Measurements from ENCODE around the gene GPR183. TPM values are rescaled to one million over a fixed set of nuclear protein-coding genes. Genes with fewer than 3 reads are reported as not detected.

The GPR183 gene
- total RNA-seq, 1 donor from 2014 or later: not detected

DNA sequence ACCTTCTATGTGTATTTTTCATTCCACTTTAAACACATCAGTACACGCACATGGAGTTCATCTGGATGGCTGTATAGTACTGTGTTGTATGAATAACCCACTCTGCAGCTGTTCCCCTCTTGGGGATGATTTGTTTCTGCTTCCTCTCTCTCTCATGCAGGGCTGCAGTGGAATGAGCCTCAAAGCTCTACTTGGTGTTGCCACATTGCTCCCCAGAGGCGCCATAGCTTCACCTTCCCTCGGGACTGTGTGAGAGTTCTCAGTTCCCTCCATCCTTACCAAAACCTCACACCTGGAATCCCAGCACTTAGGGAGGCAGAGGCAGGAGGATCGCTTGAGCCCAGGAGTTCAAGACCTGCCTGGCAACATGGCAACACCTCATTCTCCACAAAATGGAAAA, 28.4 kb upstream of the GPR183 start:
- Mint-ChIP-seq H3K4me3 (no peak overlapping the region), H3K36me3 (peaks cover 13% of the 10 kb centered on the region), H3K4me1 (ENCODE audit: unreplicated experiment) (peaks cover 6% of the 10 kb centered on the region), H3K27ac (no peak overlapping the region), H3K27me3 (no peaks in the 10 kb centered on the region), H3K9me3 (no peaks in the 10 kb centered on the region)
- DNase-seq (ENCODE audit: extremely low spot score, unreplicated experiment): no peak
- TF ChIP-seq, protein P1, sequence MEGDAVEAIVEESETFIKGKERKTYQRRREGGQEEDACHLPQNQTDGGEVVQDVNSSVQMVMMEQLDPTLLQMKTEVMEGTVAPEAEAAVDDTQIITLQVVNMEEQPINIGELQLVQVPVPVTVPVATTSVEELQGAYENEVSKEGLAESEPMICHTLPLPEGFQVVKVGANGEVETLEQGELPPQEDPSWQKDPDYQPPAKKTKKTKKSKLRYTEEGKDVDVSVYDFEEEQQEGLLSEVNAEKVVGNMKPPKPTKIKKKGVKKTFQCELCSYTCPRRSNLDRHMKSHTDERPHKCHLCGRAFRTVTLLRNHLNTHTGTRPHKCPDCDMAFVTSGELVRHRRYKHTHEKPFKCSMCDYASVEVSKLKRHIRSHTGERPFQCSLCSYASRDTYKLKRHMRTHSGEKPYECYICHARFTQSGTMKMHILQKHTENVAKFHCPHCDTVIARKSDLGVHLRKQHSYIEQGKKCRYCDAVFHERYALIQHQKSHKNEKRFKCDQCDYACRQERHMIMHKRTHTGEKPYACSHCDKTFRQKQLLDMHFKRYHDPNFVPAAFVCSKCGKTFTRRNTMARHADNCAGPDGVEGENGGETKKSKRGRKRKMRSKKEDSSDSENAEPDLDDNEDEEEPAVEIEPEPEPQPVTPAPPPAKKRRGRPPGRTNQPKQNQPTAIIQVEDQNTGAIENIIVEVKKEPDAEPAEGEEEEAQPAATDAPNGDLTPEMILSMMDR (conservative IDR thresholded peaks at IDR 0.05): no peak

DNA sequence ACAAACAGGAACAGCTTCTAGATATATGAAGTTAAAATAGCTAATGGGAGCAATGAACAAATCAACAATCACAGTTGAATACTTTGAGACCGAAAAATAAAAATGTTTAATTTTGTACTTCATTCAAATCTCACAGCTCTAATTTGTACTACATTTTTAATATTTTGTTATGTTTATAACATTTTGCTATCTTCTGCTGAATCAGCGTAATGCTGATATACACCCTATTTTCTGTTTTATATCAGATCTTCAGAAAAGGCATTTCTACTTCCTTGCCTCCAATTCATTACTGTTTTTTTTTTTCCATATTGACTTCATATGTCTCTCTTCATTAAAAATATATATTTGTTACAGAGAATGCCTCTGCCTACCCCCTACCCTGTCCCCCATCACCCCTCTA, 27.9 kb upstream of the GPR183 start:
- Mint-ChIP-seq H3K27ac (no peak overlapping the region), H3K27me3 (no peaks in the 10 kb centered on the region), H3K36me3 (peaks cover 15% of the 10 kb centered on the region), H3K9me3 (no peaks in the 10 kb centered on the region), H3K4me3 (no peak overlapping the region), H3K4me1 (ENCODE audit: unreplicated experiment) (peaks cover 6% of the 10 kb centered on the region)
- no peak for DNase-seq (ENCODE audit: extremely low spot score, unreplicated experiment)
- TF ChIP-seq, protein P1 (conservative IDR thresholded peaks at IDR 0.05): no peak

DNA sequence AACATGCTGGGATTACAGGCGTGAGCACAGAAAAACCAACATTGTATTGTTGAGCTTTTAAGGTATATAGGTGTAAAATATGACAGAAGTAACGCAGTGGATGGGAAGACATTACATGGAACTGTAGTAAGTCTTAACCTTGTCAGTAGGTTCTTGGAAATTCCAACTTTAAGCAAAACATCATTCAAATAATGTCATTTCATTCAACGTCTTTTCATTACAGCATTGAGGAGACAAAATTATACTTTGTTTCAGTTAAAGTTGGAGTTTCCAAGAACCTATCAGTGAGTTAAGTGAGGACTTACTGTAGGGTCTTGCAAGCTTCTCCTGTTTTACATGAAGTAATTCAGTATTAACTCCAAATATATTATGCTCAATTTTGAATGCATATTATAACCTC, 27.0 kb upstream of the GPR183 start:
- H3K9me3 Mint-ChIP-seq: no peaks in the 10 kb centered on the region

DNA sequence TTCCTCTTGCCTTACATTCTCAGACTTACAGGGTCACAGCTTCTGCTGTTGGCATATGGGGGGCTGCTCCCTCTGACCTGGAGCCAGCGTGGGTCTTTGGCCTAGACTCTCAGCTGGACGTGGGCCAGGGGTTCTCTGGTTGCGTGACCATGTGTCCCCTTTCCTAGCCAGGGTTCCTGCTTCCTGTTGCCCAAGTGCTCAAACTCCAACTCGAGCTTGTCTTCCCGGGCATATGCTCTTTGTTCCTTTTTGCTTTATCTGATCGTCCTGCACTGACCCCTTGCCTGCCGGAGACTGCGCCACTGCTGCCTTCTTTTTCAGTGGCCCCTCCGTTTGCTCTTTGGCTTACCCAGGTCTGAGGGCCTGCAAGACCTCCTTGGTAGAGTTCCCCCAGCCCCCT, 25.3 kb upstream of the GPR183 start:
- Mint-ChIP-seq H3K4me3 (no peak overlapping the region), H3K27me3 (no peaks in the 10 kb centered on the region), H3K36me3 (peaks cover 15% of the 10 kb centered on the region), H3K9me3 (no peaks in the 10 kb centered on the region), H3K4me1 (ENCODE audit: unreplicated experiment) (peaks cover 6% of the 10 kb centered on the region), H3K27ac (no peak overlapping the region)
- DNase-seq (ENCODE audit: extremely low spot score, unreplicated experiment): no peak
- TF ChIP-seq, protein P1 (conservative IDR thresholded peaks at IDR 0.05): no peak

More for the DNA sequence above, 27.0 kb upstream of the GPR183 start:
- Mint-ChIP-seq H3K36me3 (peaks cover 20% of the 10 kb centered on the region), H3K27me3 (no peaks in the 10 kb centered on the region), H3K27ac (no peak overlapping the region), H3K4me3 (no peak overlapping the region), H3K4me1 (ENCODE audit: unreplicated experiment) (peaks cover 6% of the 10 kb centered on the region)
- TF ChIP-seq, protein P1 (conservative IDR thresholded peaks at IDR 0.05): no peak
- no peak for DNase-seq (ENCODE audit: extremely low spot score, unreplicated experiment)

DNA sequence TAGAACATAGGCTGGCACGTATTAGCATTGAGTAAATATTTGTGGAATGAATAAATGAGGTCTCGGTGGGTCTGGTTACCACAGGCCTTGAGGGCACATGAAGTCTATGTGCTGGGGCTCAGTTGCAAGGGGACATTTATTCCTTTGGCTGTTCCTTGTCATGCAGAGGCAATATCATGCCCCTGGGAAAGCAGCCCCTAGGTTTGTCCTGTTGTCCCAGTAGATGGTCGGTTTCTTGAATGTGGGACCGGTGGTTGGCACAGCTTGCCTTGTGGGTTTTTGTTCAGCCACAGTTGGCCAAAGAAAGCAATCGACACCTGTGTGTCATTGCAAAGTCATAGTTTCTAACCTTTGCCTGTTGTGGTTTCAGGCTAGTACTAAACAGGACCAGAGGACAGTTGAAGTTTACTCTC, 24.7 kb upstream of the GPR183 start:
- H3K4me1 Mint-ChIP-seq (ENCODE audit: unreplicated experiment): peaks cover 6% of the 10 kb centered on the region
- H3K27me3 Mint-ChIP-seq: no peaks in the 10 kb centered on the region
- no peaks in the 10 kb centered on the region for H3K9me3 Mint-ChIP-seq
- H3K4me3 Mint-ChIP-seq: no peak overlapping the region
- TF ChIP-seq, protein P1 (conservative IDR thresholded peaks at IDR 0.05): no peak
- H3K36me3 Mint-ChIP-seq: peaks cover 15% of the 10 kb centered on the region
- no peak for DNase-seq (ENCODE audit: extremely low spot score, unreplicated experiment)
- H3K27ac Mint-ChIP-seq: no peak overlapping the region

DNA sequence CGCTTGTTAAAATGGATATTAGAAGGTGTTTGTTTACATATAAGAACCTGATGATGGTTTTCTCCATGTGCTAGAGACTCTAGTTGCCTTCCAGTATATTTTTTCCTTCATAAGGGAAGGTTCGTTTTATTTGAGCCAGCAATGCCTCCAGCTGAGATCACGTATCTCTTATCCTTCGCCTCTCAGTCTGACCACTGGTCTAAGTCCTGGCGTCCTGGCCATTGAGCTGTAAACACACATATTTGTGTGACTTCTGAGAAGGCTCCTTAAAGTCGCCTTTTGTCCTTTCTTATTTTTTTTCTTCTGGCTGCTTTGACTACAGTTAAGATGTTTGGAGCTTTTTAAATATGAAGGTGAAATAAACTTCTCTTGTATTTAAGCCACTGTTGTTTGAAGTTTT, 23.7 kb upstream of the GPR183 start:
- TF ChIP-seq, protein P1 (conservative IDR thresholded peaks at IDR 0.05): no peak
- Mint-ChIP-seq H3K4me1 (ENCODE audit: unreplicated experiment) (peaks cover 6% of the 10 kb centered on the region), H3K9me3 (no peaks in the 10 kb centered on the region), H3K27me3 (no peaks in the 10 kb centered on the region), H3K36me3 (peaks cover 15% of the 10 kb centered on the region), H3K27ac (no peak overlapping the region), H3K4me3 (no peak overlapping the region)
- DNase-seq (ENCODE audit: extremely low spot score, unreplicated experiment): no peak

Data from type B pancreatic cell (in vitro differentiated cells).